NCI-H1930 (cell line): Measurements from ENCODE around the gene CELF5.
A peak's percentile ranks its signal among the peaks of the same experiment; 100 is the strongest.
"Not testable (repeated sequence)": the region's sequence is repeated elsewhere in the genome, so short reads cannot be mapped to it uniquely, and the experiment has no call there.

ENCODE experiments used
- DNase-seq, 2 experiments: peaks; one replicate each; lab custom pipeline; 2025; lab: John Stamatoyannopoulos, UW

Gene CELF5

DNA sequence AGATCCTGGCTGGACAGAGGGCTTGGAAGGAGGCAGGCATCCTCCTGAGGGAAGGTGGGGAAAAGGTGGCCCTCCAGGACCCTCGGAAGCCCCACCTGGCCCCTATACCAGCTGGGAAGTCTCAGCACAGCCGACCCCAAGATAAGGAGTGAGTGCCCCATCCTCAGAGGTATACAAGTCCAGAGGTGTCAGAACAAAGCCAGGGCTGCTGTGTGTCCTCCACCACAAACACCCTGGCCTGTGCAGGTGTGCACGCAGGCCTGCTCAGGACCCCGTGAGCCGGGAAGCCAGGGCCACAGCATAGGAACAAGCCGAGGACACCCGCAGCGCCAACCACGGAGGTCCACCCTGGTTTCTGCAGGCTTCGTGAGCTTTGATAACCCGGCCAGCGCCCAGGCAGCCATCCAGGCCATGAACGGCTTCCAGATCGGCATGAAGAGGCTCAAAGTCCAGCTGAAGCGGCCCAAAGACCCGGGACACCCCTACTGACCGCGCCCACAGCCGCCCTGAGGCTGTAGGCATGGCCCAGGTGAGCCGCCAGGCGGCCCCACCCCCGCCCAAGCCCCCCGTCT lies 68.6 kb downstream of the CELF5 start:
- no peak for DNase-seq

DNA sequence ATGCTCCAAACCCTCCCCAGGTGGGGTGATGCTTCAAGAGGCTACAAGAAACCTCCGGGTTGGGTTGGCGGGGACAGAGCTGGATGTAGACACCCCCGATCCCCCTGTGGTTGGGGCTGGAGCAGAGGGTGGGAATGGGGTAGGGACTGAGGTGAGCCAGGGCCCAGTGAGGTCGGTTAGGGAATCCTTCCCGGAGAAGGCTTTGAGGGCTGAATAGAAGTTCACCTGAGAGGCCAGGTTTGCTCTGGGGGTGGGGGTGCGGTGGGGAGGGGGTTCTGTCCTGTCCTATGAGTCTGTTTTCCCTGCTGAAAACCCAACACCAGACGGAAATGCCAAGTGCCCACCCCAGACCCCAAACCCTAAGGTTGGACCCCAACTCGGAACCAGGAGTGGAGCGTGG lies 69.1 kb downstream of the CELF5 start:
- no peak for DNase-seq

DNA sequence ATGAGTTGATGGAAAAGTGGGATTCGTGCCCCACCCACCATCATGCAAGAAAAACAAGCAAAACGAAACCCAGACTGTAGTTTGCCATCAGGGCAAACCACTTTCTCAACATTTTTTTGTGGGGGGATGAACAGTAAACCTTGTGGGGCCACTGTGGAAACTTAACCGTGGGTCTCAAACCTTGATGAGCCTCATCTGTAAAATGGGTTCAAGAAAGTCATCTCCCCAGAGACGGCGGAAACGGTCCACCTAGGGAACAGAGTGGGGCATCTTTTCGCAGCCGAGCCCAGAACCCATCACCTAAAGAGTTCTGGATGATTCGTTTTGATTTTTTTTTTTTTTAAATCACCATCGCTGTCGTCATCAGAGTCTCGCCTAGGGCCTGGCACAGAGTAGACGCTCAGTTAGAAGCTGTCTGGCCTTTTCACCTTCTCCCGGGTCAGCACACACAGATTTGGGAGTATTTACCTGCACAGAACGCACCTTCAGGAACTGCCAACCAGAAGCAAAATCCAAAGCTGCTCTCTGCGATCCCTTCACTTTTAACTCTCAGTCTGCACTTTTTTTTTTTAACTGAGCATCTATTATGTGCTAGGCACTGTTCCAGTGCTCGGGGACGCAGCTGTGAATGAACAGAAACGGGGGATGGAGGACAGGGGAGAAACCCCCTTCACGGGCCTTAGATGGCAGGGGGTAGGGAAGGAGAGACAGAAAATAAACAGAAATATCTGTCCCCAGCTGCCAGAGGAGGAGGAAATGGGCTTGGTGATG lies 69.8 kb downstream of the CELF5 start:
- no peak for DNase-seq

DNA sequence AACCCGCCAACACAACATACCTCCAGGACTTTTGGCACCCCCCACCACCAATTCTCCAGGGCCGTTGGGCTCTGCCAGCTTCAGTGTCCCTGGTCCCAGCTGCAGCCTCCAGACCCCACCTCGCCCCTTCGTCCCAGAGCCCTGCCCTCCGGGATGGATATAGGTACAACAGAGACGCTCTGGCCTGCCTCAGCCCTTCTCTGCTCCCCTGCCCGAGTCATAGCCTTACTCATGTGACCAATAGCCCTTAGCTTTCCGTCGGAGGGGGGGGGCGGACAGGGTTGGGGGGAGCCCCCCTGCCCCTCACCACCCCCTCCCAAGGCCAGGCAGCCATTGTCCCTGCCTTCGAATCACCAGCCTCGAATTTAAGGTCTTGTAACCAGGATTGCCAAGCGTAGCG lies 71.1 kb downstream of the CELF5 start:
- DNase-seq, result no peak

DNA sequence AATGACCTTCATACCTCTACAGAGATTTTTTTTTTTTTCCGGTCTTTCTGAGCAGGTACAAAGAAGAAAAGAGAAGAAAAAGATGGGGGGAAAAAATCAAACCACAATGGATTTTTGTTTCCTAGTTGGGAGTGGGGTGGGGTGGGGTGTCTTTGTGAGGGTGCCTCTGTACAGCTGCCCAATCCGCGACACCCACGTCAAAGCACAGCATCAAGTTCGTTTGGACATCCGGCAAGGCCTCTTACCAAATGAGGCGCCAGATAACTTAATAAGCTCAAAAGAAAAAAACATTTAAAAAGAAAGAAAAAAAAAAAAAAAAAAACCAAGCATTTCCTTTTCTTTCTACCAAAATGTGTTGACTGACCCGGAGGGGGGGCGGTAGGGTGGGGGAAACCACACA lies 71.6 kb downstream of the CELF5 start:
- no peak for DNase-seq

DNA sequence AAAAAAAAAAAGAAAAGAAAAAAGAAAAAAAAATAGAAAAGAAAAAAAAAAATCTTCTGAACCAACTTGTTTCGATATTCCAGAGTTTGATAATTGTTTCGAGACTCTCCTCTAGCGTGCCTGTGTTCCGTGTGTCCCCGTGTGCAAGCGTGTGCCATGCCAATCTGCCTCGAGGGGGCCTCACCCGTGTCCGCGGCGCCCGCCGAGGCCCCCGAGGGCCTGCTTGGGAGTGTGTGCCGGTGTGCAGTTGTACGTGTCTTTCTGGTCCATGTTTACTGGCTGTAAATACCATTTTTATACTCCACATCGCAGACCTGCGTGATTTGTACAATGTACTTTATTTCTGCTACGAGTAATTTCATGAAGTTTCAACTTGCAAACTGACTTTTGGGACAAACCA lies 72.0 kb downstream of the CELF5 start:
- DNase-seq, result no peak

DNA sequence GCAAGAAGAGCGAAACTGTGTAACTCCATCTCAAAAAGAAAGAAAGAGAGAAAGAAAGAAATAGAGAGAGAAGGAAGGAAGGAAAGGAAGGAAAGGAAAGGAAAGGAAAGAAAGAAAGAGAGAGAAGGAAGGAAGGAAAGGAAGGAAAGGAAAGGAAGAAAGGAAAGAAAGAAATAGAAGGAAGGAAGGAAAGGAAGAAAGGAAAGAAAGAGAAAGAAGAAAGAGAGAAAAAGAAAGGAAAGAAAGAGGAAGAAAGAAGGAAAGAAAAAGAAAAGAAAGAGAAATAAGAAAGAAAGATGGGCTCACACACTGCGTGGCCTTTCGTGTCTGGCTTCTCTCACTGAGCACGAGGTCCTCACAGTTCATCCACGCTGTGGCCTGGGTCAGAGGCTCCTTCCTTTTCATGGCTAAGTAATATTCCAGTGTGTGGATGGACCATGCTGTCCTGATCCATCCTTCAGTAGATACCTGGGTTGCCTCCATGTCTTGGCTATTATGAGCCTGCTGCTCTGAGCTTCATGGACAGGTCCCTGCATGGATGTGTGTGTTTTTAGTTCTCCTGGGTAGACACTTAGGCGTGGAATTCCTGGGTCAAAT lies 74.5 kb downstream of the CELF5 start:
- DNase-seq, result no peak

DNA sequence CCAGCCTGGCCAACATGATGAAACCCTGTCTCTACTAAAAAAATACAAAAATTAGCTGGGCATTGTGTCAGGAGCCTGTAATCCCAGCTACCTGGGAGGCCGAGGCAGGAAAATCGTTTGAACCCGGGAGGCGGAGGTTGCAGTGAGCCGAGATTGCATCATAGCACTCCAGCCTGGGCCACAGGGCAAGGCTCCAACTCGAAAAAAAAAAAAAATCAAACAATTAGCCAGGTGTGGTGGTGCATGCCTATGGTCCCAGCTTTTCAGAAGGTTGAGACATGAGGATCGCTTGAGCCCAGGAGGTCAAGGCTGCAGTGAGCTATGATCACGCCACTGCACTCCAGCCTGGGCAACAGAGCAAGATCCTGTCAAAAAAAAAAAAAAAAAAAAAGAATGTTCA lies 76.1 kb downstream of the CELF5 start:
- DNase-seq, result not testable (repeated sequence)

DNA sequence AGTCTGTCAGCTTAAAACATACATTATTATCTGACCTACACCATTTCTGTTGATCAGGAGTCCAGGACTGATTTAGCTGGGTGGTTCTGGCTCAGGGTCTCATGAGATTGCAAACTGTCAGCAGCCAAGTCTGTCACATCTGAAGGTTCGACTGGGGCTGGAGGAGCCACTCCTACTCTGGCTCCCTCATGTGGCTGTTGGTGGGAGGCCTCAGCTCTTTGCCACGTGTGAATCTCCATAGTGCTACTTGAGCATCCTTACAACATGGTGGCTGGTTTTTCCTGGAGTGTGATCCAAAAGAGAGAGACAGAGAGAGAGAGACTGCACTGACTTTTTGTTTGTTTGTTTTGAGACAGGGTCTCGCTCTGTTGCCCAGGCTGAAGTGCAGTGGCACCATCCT lies 78.3 kb downstream of the CELF5 start:
- no peak for DNase-seq

DNA sequence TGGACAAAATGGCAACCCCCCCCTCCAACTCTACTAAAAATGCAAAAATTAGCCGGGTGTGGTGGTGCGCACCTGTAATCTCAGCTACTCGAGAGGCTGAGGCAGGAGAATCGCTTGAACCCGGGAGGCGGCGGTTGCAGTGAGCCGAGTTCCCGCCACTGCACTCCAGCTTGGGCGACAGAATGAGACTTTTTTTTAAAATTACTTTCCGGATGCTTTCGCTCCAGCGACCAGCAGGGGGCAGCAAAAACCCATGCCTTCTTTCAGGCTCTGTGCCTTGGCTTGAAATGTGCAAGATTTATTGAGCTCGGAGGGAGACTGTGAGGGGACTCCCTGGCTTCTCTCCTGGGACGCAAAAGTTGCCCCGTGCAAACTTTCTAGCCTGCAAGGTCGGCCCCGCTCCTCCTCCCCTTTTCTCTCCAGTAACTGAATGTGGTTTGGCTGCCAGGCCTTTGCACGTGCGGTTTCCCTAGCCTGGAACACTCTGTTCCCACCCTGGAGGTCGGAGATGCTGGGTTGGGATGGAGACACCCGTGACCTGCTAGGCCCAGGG lies 80.5 kb downstream of the CELF5 start:
- peak; percentile 21 to 51 for DNase-seq

DNA sequence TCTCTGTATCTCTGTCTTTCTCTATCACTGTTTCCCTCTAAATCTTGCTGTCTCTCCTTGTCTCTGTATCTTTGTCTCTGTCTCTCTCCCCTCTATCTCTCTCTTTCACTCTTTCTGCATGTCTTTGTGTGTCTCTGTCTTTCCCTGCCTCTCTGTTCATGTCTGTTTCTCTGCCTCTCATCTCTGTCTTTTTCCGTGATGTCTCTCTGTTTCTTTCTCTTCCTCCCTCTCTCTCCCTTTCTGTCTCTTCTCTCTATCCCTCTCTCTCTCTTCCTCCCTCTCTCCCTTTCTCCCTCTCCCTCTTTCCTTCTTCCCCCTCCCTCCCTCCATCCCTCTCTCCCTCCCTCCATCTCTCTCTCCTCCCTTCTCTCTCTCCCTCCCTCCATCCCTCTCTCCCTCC lies 85.3 kb downstream of the CELF5 start:
- DNase-seq, result no peak

DNA sequence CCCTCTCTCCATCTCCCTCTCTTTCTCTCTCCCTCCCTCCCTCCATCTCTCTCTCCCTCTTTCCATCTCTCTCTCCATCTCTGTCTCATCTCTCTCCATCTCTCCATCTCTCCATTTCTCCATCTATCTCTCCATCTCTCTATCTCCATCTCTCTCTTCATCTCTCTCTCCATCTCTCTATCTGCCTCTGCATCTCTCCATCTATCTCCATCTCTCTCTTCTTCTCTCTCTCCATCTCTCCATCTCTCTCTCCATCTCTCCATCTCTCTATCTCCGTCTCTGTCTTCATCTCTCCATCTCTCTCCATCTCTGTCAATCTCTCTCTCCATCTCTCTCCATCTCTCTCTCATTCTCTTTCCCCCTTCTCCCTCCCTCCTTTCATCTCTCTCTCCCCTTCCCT lies 85.8 kb downstream of the CELF5 start:
- DNase-seq, result no peak

DNA sequence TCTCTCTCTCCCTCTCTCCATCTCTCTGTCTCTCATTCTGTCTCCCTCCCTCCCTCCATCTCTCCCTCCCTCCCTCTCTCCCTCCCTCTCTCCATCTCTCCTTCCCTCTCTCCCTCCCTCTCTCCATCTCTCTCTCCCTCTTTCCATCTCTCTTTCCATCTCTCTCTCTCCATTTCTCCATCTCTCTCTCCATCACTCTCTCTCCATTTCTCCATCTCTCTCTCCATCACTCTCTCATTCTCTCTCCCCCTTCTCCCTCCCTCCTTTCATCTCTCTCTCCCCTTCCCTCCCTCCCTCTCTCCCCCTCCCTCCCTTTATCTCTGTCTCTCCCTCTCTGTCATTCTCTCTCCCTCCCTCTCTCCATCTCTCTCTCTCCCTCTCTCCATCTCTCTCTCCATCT lies 86.2 kb downstream of the CELF5 start:
- no peak for DNase-seq

DNA sequence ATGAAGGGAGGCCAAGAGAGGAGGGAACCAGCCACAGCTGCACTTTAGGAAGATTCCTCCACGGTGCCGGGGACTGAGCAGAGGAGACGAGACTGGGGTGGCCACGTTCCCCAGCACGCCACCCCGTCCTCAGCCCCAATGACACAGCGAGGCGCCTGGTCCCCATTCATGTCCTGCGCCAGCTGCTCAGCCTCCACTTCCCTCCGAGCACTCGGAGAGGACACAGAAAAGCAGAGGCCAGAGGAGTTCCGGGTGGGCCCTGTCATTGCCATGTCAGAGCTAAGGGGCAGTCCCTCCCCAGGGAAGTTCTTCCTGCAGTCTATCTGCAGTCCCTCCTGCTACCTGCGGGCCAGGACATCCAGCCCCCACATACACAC lies 88.7 kb downstream of the CELF5 start:
- no peak for DNase-seq

DNA sequence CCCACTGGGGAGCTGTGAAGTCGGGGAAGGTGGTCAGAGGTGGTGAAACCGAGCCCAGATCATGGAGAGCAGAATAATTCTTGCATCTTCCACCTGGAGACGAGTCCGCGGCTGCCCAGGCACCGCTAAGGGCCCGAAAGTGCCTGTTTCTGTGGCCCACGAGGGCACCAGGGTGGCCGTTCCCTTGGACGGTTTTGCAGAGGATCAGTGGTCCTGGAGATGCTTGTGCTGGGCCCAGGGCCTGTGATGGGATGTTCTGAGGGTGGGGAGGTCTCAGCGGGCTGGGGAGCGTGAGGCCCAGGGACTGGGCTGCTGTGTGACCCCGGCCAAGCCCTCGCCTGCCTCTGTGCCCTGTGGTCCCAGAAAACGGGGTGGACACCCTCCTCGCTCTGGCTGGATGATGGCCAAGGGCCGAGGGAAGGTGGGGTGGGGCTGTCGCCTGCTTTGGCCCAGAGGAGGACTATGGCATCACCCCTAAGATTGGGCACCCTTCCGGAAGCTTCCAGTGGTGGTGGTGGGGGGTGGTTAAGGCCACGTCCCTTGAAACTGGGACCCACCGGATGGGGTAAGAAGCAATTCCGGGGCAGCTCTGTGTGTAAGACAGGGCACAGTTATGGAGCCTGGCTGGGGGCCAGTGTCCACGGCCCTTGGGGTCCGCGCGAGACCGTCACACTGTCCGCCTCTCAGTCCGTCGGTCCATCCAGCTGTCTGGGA lies 90.7 kb downstream of the CELF5 start:
- no peak for DNase-seq

DNA sequence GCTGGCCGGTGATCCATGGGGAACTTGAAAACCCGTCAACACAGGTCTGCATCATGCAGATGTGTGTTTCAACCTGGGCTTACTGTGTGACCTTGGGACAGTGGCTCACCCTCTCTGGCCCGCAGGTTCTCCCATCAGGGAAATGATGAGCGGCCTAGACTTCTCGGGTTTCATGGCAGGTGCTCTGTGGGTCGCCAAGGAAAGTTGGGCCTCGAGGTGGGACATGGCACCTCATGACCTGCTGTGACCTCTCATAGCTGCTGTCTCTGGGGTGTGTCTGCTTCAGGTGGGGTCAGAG lies 91.2 kb downstream of the CELF5 start:
- DNase-seq, result no peak

DNA sequence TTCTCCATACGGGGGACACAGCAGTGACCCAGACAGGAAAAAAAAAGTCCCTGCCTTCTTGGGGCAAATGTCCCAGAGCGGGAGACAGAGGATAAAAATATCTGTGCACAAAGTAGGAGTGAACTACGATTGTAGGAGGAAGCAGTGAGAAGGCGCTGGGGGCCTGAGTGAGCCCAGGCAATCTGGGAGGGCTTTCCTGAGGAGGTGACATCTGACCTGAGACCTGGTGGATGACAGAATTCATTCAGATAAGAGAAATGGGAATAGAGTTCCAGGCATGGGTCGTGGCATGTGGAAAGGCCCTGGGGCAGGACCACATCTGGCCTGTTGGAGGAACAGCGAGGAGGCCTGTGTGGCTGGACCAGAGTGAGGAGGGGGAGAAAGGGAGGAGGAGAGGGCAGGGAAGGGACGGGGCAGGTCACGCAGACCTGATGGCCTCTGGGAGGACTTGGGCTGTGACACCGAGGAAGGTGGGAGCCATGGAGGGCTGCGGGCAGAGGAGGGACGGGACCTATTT lies 91.7 kb downstream of the CELF5 start:
- DNase-seq, result no peak

DNA sequence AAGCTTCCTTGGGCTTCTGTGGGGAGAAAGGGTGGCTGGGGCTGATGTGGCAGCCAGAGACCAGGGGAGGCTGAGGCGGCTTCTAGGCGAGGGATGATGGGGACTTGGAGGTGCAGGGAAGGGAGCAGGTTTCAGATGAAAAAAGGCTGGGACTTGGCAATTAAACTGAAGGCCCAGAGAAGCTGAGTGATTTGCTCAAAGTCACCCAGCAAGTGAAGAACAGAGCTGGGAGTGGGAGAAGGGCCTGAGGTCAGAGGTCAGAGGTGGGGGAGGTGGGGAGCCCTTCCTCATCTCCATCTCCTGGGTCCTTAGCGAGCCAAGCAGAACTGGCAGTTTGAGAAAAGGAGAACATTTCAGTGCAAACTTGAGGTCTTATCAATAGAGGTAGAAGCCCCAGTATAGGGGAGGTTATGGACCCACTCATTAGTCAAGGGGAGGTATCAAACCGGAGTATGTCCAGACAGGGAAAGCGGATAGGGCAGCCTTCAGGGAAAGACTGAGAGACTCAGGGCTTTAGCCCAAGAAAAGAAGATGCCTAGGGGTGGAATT lies 92.3 kb downstream of the CELF5 start:
- no peak for DNase-seq

DNA sequence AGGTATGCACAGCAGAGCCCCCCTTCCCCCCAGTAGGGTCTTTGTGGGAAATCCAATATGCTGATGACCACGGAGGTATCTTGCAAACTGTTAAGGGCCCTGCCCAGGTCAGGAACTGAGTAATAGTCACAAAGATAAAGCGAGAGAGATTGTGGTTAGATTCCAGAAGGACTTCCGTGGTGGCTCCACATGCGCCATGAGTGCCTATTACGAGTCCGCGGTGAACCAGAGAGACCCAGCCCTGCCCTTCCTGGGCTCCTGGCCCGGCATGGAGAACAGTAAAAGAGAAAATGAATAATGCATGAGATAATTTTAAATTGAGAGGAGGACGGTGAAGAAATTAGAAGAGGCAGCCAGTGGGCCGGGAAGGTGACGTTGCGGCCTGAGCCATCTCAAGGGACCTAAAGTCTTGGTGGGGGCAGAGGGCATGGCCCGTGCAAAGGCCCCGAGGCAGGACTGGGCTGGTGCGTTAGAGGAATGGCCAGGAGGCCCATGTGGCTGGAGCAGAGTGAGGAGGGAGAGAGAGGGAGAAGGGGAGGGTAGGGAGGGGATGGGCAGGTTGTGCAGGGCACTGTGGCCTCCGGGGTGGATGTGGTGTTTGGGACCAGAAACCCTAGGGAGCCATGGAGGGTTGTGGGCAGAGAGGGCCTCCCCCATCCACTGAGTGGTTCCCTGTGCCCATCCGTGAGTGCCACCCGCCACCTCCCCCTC lies 95.3 kb downstream of the CELF5 start:
- no peak for DNase-seq

DNA sequence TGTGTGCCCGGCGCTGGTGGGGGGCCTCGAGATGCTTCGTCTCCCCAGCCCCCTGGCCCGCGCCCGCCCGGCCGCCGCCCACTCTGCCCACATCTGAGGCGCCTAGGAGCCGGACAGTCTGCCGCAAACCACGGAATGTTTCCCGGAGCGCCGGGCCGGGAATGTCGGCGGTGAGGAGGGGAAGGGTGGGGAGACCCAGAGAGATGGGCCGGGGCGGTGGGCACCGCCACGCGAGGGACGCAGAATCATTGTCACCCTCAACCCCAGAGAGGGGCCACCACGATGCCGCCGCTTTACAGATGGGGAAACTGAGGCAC lies 95.9 kb downstream of the CELF5 start:
- no peak for DNase-seq

DNA sequence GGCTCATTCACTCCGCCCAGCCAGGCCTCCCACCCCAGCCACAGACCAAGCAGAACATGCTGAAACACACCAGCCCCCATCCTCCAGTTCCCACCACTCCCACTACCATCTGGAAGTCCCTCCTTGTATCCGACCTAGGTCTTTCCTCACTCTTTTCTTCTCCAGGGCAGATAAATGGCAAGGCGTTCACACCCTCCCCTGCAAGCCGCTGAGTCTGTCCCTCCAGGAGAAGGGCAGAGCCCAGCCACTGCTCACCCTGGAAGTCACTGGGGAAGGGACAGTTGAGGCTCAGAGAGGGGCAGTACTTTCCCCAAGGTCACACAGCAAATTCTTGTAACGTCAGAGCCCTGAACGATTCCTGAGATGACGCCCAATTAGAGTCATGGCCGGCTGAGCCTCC lies 96.4 kb downstream of the CELF5 start:
- no peak for DNase-seq

DNA sequence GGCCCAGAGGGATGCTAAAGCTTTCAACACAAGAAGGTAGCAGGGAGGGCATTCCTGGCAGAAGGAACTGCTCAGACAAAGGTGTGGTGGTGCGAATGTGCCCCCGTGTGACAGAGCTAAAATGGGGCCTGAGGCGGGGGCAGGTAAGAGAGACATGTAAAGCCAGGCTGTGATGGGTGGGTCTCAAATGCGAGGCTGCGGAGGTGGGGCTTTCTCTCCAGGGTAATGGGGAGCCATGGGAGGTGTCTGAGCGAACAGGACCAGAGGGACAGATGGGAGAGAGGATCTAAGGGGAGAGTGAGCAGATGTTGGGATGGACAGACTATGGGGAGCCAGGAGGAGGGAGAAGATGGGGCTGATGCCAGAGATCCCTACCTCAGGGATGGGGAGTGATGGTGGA lies 97.2 kb downstream of the CELF5 start:
- no peak for DNase-seq
